Activated CD8-positive, alpha-beta T cell treated with anti-CD3 and anti-CD28 coated beads, Interleukin-2, amount 10 ng/mL, durations not matched to agents 7 days and 5 days (primary cell): ENCODE measurements around the gene KDM5B. TPM values are rescaled to one million over a fixed set of nuclear protein-coding genes. Genes with fewer than 3 reads are reported as not detected.
A peak's percentile ranks its signal among the peaks of the same experiment; 100 is the strongest.

ENCODE experiments used
- ATAC-seq: fragments of 150-1000 bp; cut with Tn5 transposase; one replicate; pipeline ENCODE4 v1.10.0; 2021; ENCODE audit warnings: moderate library complexity
- CTCF ChIA-PET: fragments of 350-600 bp; sonication (Branson Sonifier 250); formaldehyde crosslinking; loops from one replicate; lab custom pipeline; 2021; ENCODE audit warnings: antibody characterized with exemption; lab: Charles Lee
- POLR2A ChIA-PET: fragments of 350-600 bp; sonication (Branson Sonifier 250); formaldehyde crosslinking; loops from one replicate; lab custom pipeline; 2021; ENCODE audit warnings: antibody characterized with exemption; lab: Charles Lee
- DNase-seq: peaks from one replicate; pipeline ENCODE4 v3.0.0-alpha.2; 2020
- H3K27ac Mint-ChIP-seq: one replicate; pipeline ENCODE4 v1.8.0; 2021; ENCODE audit warnings: mild to moderate bottlenecking, mixed read lengths
- H3K27me3 Mint-ChIP-seq: one replicate; pipeline ENCODE4 v1.8.0; 2021; ENCODE audit warnings: low read depth, mixed read lengths
- H3K36me3 Mint-ChIP-seq: one replicate; pipeline ENCODE4 v1.8.0; 2021; ENCODE audit warnings: low read depth, mixed read lengths
- H3K4me1 Mint-ChIP-seq: one replicate; pipeline ENCODE4 v1.8.0; 2021; ENCODE audit warnings: low read depth, mixed read lengths
- H3K4me3 Mint-ChIP-seq: one replicate; pipeline ENCODE4 v1.8.0; 2021; ENCODE audit warnings: mild to moderate bottlenecking, mixed read lengths
- H3K9me3 Mint-ChIP-seq: one replicate; pipeline ENCODE4 v1.8.0; 2022; ENCODE audit warnings: mixed read lengths; ENCODE audit not compliant: insufficient read depth
- total RNA-seq, 2 experiments: library from RNA; stranded (reverse); gene quantifications; one replicate each; pipeline ENCODE4 v1.2.3, GENCODE V29; 2021

KDM5B gene
- total RNA-seq, 2 experiments from 2014 or later: 47.6 to 52.2 TPM

DNA sequence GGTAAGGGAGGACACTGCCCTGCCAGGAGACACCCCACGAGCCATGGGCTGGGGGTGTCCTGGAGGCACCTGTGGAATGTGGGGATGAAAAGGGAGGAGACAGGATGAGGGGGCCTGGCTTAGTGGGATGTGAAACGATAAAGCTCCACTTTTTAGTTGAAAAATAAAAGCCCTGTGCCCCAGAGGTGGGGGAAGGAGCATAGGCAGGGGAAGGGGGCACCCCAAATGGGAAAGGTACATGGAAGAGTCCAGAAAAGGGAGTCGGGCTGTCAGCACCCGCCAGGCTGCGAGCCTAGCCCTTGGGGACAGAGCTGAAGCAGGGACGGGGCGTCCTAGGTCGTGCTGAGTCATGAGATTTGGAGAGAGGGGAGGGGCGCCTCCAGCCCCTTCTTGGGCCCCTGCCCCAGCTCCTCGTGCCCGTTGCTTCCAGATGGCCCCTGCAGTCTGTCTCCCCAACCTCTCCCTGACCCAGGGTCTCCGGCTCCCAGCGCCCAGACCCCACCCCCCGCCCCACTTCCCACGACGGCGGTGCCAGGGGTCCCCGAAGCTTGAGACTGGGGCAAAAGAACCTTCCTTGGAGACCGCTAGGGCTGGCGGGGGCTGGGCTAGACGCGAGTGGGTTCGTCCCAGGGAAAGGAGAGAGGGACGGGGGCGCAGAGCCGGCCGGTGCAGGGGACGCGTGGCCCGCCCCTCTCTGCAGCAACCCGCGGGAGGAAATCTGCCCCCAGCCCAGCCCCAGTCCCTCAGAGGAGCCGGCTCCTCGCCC, 98.8 kb downstream of the KDM5B start:
- no peak for ATAC-seq
- H3K27ac Mint-ChIP-seq: no peak overlapping the region
- H3K27me3 Mint-ChIP-seq: peaks cover 69% of the 10 kb centered on the region
- H3K9me3 Mint-ChIP-seq: no peaks in the 10 kb centered on the region
- no peak overlapping the region for H3K4me3 Mint-ChIP-seq
- ChIA-PET CTCF (interaction anchor here (2.8 kb wide), 1 partner anchor 10 kb away, joined by 8 read pairs; no protein-coding TSS in a partner anchor), POLR2A (no interaction called here)
- H3K36me3 Mint-ChIP-seq: no peaks in the 10 kb centered on the region
- no peak for DNase-seq
- no peaks in the 10 kb centered on the region for H3K4me1 Mint-ChIP-seq

DNA sequence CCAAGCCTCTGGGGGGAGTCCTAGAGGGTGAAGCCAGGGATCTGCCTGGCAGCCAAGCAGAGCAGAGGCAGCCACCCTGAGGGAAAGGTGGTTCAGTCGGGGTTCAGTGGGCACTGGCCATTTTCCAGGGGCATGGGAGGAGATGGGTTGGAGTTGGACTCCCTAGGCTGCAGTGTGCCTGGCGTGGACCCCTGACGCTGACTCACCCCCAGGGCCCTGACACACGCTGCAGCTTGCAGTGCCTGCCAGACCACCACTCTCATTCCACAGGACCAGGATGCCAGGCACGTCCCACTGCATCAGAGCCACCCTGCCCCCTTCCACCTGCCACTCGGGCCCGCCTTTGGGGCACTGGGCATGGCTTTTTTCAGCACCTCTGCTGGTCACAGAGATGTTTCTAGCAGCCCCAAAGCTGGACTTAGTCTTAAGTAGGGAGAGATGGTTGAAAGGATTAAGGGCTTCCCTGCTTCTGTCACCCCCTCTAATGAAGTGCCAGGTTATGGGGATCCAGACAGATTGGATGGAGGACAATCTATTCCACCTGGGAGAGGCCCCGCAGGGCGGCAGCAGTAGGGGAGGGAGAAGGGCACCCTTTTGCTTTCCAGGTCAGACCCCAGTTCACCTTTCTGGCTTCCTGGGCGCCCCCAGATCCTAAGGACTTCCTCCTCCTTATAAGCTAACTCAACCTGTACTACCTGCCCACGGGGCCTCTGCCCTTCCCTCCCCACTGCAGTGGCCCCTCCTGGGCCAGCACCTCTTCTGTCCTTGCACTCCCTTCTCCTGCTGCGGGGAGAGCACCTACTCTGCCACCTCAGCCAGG, 99.6 kb downstream of the KDM5B start:
- ATAC-seq (no peak), DNase-seq (no peak)
- H3K4me1 Mint-ChIP-seq: no peaks in the 10 kb centered on the region
- no peak overlapping the region for H3K4me3 Mint-ChIP-seq
- H3K36me3 Mint-ChIP-seq: no peaks in the 10 kb centered on the region
- H3K27ac Mint-ChIP-seq: no peak overlapping the region
- H3K27me3 Mint-ChIP-seq: peaks cover 74% of the 10 kb centered on the region
- H3K9me3 Mint-ChIP-seq: no peaks in the 10 kb centered on the region
- ChIA-PET CTCF (interaction anchor here (1.1 to 2.8 kb wide), 2 partner anchors 11 kb away, joined by 3 to 8 read pairs; no protein-coding TSS in a partner anchor), POLR2A (no interaction called here)

DNA sequence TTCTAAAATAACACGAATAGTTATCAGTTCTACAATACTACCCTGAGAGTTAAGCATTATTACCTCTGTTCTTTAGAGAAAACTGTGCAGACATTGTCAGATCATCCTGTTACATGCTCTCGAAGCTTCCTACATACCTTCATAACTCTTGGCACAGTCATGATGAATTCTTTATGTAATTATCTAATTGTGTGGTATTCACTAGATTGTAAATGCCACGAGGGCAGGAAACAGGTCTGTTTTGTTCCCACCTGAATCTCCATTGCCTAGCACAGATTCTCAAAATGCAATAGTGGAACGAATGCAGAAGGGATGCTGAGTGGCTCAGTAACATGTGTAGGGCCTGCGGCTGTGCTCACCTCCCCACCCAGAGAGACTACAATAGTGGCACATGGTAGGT, 101.4 kb downstream of the KDM5B start:
- no peak for ATAC-seq
- POLR2A ChIA-PET: no interaction called here
- Mint-ChIP-seq H3K4me1 (no peaks in the 10 kb centered on the region), H3K27ac (no peak overlapping the region), H3K9me3 (no peaks in the 10 kb centered on the region), H3K4me3 (no peak overlapping the region), H3K27me3 (peaks cover 73% of the 10 kb centered on the region), H3K36me3 (no peaks in the 10 kb centered on the region)
- CTCF ChIA-PET: no interaction called here
- no peak for DNase-seq

DNA sequence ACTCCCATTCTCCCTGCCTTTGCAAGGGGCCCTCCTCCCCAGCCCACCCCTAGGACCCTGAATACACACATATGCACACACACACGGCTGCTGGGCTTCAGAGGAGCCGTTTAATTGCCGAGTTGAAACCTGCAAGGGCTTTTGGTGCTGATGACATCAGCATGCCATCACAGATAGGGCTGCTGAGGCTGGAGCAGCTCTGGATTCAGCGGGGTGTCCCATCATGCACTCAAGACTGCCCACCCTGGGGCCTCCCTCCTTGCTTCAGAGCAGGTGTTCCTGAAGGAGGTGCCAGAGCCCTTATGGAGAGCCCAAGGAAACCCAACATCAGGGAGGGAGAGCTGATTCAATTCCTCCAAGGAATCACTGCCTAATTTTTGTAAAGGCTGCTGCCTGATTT, 103.6 kb downstream of the KDM5B start:
- ChIA-PET CTCF (interaction anchor here (1.5 kb wide), 1 partner anchor 15 kb away, joined by 7 read pairs; no protein-coding TSS in a partner anchor), POLR2A (no interaction called here)
- ATAC-seq (no peak), DNase-seq (no peak)
- Mint-ChIP-seq H3K4me1 (no peaks in the 10 kb centered on the region), H3K27me3 (peaks cover 64% of the 10 kb centered on the region), H3K36me3 (no peaks in the 10 kb centered on the region), H3K27ac (no peak overlapping the region), H3K9me3 (no peaks in the 10 kb centered on the region), H3K4me3 (no peak overlapping the region)

DNA sequence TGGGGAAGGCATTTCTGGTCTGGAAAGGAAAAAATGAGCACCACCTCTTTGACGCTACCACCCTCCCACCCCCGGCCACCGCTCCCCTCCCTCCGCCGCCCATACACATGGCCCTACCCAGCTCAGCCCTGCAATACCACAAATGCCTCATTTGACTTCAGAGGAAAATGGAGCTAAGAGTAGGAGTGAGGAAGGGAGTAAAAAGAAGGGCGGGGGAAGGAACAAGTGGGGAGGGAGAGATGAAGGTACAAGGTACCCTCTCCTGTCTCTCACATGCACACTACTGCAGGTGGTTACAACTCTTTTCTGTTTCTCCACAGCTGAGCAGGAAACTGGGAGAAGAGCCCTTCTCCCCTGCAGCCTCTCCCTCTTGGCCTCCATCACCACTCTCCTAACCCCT, 105.0 kb downstream of the KDM5B start:
- CTCF ChIA-PET: no interaction called here
- no peaks in the 10 kb centered on the region for H3K36me3 Mint-ChIP-seq
- peaks cover 6% of the 10 kb centered on the region for H3K4me1 Mint-ChIP-seq
- no peak overlapping the region for H3K4me3 Mint-ChIP-seq
- H3K9me3 Mint-ChIP-seq: no peaks in the 10 kb centered on the region
- H3K27me3 Mint-ChIP-seq: peaks cover 58% of the 10 kb centered on the region
- DNase-seq: no peak
- ATAC-seq: no peak
- no peak overlapping the region for H3K27ac Mint-ChIP-seq
- POLR2A ChIA-PET: no interaction called here

DNA sequence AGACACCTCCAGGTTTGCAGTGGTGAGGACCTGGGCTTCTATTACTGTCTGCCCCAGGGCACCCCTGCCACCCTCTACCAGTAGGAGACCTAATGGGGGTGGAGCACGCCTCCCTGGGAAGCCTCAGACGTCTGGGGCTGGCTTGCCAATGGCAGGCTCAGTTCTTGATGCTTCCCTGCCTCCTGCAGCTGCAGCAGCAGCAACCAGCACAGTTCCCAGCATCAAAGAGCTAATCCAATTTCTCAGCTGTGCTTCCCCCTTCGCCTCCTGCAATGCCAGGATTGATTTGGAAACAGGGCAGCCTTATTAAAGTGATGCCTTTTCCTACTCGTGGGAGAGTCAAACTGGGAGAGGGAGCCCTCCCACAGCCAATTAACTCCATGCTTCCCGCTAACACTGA, 106.1 kb downstream of the KDM5B start:
- Mint-ChIP-seq H3K36me3 (no peaks in the 10 kb centered on the region), H3K4me1 (peaks cover 8% of the 10 kb centered on the region), H3K9me3 (no peaks in the 10 kb centered on the region), H3K27ac (no peak overlapping the region), H3K4me3 (no peak overlapping the region), H3K27me3 (peaks cover 59% of the 10 kb centered on the region)
- DNase-seq (no peak), ATAC-seq (no peak)
- ChIA-PET CTCF (no interaction called here), POLR2A (no interaction called here)

DNA sequence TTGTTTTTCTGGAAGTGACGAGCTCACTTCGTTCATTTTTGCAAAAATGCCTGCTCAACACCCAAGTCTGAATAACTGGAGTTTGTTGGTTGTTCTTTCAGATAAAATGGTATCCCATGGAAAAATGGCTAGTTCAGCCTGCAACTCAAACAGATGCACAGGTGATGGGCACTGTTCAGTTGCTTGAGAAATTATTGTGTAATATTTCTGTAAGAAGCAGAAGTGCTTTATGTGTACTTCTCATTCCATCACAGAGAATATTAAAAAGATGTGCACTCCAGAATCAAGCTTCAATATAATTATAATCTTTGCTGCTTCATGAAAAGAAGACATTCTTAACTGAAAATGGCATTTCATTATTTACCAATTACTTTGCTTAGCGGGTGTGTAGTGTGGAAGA, 107.0 kb downstream of the KDM5B start:
- H3K4me1 Mint-ChIP-seq: peaks cover 8% of the 10 kb centered on the region
- no peaks in the 10 kb centered on the region for H3K9me3 Mint-ChIP-seq
- ChIA-PET POLR2A (no interaction called here), CTCF (interaction anchor here (1.2 to 2.0 kb wide), 2 partner anchors 51 to 129 kb away, joined by 4 read pairs; no protein-coding TSS in a partner anchor)
- DNase-seq (no peak), ATAC-seq (no peak)
- no peak overlapping the region for H3K4me3 Mint-ChIP-seq
- H3K36me3 Mint-ChIP-seq: no peaks in the 10 kb centered on the region
- no peak overlapping the region for H3K27ac Mint-ChIP-seq
- peaks cover 56% of the 10 kb centered on the region for H3K27me3 Mint-ChIP-seq

DNA sequence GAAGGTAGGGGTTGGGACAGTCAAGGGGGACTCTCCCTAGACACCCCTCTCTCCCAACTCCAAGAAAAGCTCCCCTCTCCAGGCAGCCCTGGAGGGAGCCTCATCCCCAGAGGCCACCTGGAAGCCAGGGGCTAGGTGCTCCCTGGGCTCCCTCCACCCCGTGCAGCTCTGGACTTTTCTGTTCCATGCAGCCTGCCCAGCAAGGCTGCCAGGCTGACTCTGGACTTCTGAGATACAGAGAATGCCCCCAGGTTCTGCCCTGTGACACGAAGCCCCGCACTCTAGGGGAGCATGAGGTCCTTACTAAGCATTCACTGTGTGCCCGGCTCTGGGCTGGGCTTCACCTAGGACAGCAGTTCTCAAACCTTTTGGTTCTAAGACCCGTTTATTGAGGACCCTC, 108.2 kb downstream of the KDM5B start:
- POLR2A ChIA-PET: no interaction called here
- no peaks in the 10 kb centered on the region for H3K9me3 Mint-ChIP-seq

DNA sequence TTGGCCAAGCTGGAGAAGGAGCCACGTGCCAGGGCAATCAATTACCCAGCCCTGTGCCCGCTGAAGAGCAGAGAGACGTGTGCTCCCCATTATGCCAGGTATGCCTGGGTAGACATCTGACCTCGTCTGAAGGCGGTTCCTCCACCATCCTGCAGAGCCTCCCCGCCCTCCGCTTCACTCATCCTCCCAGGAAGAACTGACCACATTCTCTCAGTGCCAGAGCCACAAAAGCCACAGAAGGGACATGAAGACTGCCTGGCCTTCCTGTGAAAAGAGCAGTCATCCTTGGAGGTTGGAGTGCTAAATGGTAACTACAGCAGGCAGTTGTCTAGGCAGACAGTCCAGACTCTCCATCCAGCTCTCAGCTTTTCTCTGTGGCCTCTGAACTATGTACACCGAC, 109.9 kb downstream of the KDM5B start:
- no peak overlapping the region for H3K4me3 Mint-ChIP-seq
- ChIA-PET POLR2A (no interaction called here), CTCF (interaction anchor here (1.1 kb wide), 1 partner anchor 234 kb away, joined by 3 read pairs; no protein-coding TSS in a partner anchor)
- H3K4me1 Mint-ChIP-seq: peaks cover 8% of the 10 kb centered on the region
- ATAC-seq (peak; percentile 39), DNase-seq (no peak)
- H3K27me3 Mint-ChIP-seq: peaks cover 50% of the 10 kb centered on the region
- no peak overlapping the region for H3K27ac Mint-ChIP-seq
- H3K9me3 Mint-ChIP-seq: no peaks in the 10 kb centered on the region
- no peaks in the 10 kb centered on the region for H3K36me3 Mint-ChIP-seq

More for the DNA sequence above, 108.2 kb downstream of the KDM5B start:
- Mint-ChIP-seq H3K27ac (no peak overlapping the region), H3K4me3 (no peak overlapping the region), H3K27me3 (peaks cover 57% of the 10 kb centered on the region), H3K4me1 (peaks cover 8% of the 10 kb centered on the region), H3K36me3 (no peaks in the 10 kb centered on the region)
- ATAC-seq (no peak), DNase-seq (no peak)
- CTCF ChIA-PET: interaction anchor here (1.2 to 2.0 kb wide), 2 partner anchors 52 to 128 kb away, joined by 4 read pairs; no protein-coding TSS in a partner anchor

DNA sequence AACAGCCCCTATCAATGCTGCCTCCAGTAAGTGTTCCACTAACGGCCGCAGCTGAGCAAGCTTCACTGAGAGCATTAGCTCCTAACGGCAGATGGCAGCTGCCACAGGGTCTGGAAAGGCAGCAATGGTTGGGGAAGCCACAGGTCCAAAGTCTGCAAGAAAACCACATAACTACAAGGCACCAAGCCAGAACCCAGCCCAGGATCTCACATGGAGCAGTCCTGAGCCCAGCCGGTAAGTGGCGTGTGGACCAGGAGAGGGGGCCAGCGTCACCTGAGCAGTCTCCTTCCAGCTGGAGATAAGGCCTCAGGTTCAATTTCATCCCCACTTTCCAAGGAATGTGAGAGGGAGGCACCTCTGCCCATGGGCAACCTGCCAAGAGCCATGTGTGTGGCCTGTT, 111.2 kb downstream of the KDM5B start:
- no peak overlapping the region for H3K27ac Mint-ChIP-seq
- H3K36me3 Mint-ChIP-seq: no peaks in the 10 kb centered on the region
- H3K4me3 Mint-ChIP-seq: no peak overlapping the region
- ChIA-PET POLR2A (no interaction called here), CTCF (no interaction called here)
- no peaks in the 10 kb centered on the region for H3K9me3 Mint-ChIP-seq
- H3K27me3 Mint-ChIP-seq: peaks cover 43% of the 10 kb centered on the region
- DNase-seq (no peak), ATAC-seq (no peak)
- peaks cover 8% of the 10 kb centered on the region for H3K4me1 Mint-ChIP-seq

DNA sequence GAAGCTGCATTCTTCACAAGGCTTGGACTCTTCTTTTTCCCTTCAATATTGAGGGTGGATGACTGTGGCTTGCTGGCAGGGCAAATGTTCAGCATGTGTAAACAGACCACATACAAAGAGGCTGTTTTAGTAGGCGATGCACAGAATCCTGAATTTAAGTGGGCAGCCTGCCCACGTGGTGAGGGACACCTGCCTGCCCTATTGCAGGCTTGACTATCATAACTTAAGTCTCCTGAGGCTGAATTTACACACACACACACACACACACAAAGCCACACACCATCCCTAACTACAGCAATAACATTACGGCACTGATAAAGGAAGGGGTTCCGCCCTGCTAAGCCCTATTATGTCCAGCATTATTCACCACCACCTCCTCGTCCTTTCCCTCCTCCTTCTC, 113.9 kb downstream of the KDM5B start:
- Mint-ChIP-seq H3K9me3 (no peaks in the 10 kb centered on the region), H3K4me1 (peaks cover 8% of the 10 kb centered on the region), H3K27ac (no peak overlapping the region), H3K27me3 (peaks cover 33% of the 10 kb centered on the region), H3K4me3 (no peak overlapping the region), H3K36me3 (no peaks in the 10 kb centered on the region)
- ATAC-seq (no peak), DNase-seq (no peak)
- POLR2A ChIA-PET: no interaction called here
- CTCF ChIA-PET: no interaction called here
